ENCODE data around the gene EFNA2. TPM values are rescaled to one million over a fixed set of nuclear protein-coding genes. Genes with fewer than 3 reads are reported as not detected.
A peak's percentile ranks its signal among the peaks of the same experiment; 100 is the strongest.

The EFNA2 gene
- total RNA-seq, 2 experiments from 2014 or later = not detected

DNA sequence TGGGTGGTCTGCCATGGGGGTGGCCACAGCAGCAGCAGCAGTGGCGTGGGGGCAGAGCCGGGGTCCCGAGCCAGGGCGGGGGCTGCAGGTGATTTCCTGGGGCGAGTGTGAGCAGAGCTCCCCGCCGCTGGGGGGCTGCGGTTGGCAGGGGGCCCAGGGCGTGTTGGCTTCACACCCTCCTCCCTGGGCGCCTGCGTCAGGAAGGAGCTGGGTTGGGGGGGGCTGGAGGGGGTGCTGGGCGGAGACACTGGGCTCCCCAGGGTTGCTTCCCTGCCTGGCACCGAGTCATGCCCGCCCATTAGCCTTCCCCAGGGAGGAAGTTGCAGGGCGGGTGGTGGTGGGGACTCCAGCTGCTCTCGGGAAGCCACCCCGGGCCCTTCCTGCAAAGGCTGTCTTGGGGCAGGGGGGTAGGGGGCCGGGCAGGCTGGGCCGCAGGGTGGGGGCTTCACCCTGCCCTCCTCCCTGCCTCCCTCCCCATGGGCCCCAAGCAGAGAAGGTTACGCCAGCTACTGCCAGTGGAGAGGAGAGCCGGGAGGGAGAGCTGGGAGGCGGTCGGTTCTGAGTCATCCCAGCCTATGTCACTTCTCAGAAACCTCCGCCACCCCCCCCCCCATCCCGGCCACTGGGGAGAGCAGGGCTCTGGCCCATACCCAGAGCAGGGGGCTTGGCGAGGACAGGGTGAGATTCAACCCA lies 32.7 kb upstream of the EFNA2 start:
- CTCF ChIA-PET = interaction anchor here (0.8 to 2.6 kb wide), 5 partner anchors 9 to 157 kb away, joined by 3 to 30 read pairs (median 5); partner anchors contain the start of gene CIRBP
- ATAC-seq (peak; percentile 38), DNase-seq (peak; percentile 89)
- Mint-ChIP-seq H3K4me1 (ENCODE audit: low read depth) (peaks cover 22% of the 10 kb centered on the region), H3K27me3 (no peaks in the 10 kb centered on the region), H3K36me3 (ENCODE audit: low read depth) (peaks cover 44% of the 10 kb centered on the region), H3K4me3 (peak overlapping the region; percentile 96), H3K9me3 (no peaks in the 10 kb centered on the region), H3K27ac (peak overlapping the region; percentile 85)
- POLR2A ChIA-PET = interaction anchor here (0.7 to 1.9 kb wide), 11 partner anchors 9 to 232 kb away, joined by 3 to 30 read pairs (median 4); partner anchors contain the start of genes ARHGAP45, ATP5F1D, CIRBP and FAM174C
- intact Hi-C loops (cut with micrococcal nuclease) = loop anchor here (2.0 kb wide), 1 partner anchor 14 kb away; no protein-coding TSS in a partner anchor
- TF ChIP-seq CTCF (IDR thresholded peaks at IDR 0.05) = no peak

GRCh38 chr19:1253514-1254080 lies 32.1 kb upstream of the EFNA2 start:
- H3K9me3 Mint-ChIP-seq = no peaks in the 10 kb centered on the region
- H3K4me3 Mint-ChIP-seq = peak overlapping the region; percentile 63
- TF ChIP-seq CTCF (IDR thresholded peaks at IDR 0.05) = no peak
- CTCF ChIA-PET = interaction anchor here (0.8 to 16.1 kb wide), 5 partner anchors 10 to 15 kb away, joined by 4 to 449 read pairs (median 20); partner anchors contain the start of genes ATP5F1D and CIRBP
- POLR2A ChIA-PET = interaction anchor here (0.7 to 1.9 kb wide), 12 partner anchors 8 to 232 kb away, joined by 3 to 30 read pairs (median 4); partner anchors contain the start of genes ARHGAP45, ATP5F1D, CIRBP and FAM174C
- peak overlapping the region; percentile 85 for H3K27ac Mint-ChIP-seq
- peaks cover 46% of the 10 kb centered on the region for H3K36me3 Mint-ChIP-seq (ENCODE audit: low read depth)
- ATAC-seq (no peak), DNase-seq (no peak)
- H3K27me3 Mint-ChIP-seq = no peaks in the 10 kb centered on the region
- H3K4me1 Mint-ChIP-seq (ENCODE audit: low read depth) = peaks cover 28% of the 10 kb centered on the region
- intact Hi-C loops (cut with micrococcal nuclease) = loop anchor here (2.0 kb wide), 1 partner anchor 13 kb away; no protein-coding TSS in a partner anchor

DNA sequence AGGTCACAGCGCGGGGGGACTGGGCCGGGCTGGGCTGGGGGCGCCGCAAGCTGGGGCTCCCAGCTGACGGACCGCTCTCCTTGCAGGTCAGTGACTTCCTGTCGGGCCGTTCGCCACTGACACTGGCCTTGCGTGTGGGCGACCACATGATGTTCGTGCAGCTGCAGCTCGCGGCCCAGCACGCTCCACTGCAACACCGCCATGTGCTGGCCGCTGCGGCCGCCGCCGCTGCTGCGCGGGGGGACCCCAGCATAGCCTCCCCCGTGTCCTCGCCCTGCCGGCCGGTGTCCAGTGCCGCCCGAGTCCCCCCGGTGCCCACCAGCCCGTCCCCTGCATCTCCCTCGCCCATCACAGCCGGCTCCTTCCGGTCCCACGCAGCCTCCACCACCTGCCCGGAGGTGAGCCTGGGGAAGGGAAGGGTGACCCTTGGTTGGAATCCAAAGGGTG lies 31.6 kb upstream of the EFNA2 start:
- TF ChIP-seq CTCF (IDR thresholded peaks at IDR 0.05) = no peak
- Mint-ChIP-seq H3K9me3 (no peaks in the 10 kb centered on the region), H3K4me3 (no peak overlapping the region), H3K4me1 (ENCODE audit: low read depth) (peaks cover 32% of the 10 kb centered on the region), H3K27ac (peak overlapping the region; percentile 57), H3K27me3 (no peaks in the 10 kb centered on the region), H3K36me3 (ENCODE audit: low read depth) (peaks cover 50% of the 10 kb centered on the region)
- ChIA-PET CTCF (interaction anchor here (2.6 to 16.1 kb wide), 2 partner anchors 10 to 13 kb away, joined by 30 to 449 read pairs; partner anchors contain the start of gene ATP5F1D), POLR2A (interaction anchor here (0.8 to 1.9 kb wide), 6 partner anchors 7 to 26 kb away, joined by 3 to 30 read pairs (median 6); partner anchors contain the start of gene CIRBP)
- intact Hi-C loops (cut with micrococcal nuclease) = no loop called here
- DNase-seq = no peak
- ATAC-seq = no peak

- no peak for ATAC-seq
- CTCF ChIA-PET = interaction anchor here (3.0 to 16.1 kb wide), 2 partner anchors 11 to 12 kb away, joined by 14 to 449 read pairs; partner anchors contain the start of gene ATP5F1D
- POLR2A ChIA-PET = interaction anchor here (1.0 to 1.8 kb wide), 5 partner anchors 10 to 15 kb away, joined by 3 to 8 read pairs (median 4); partner anchors contain the start of gene CIRBP
- DNase-seq = no peak
- Mint-ChIP-seq H3K9me3 (no peaks in the 10 kb centered on the region), H3K4me1 (ENCODE audit: low read depth) (peaks cover 35% of the 10 kb centered on the region), H3K27me3 (no peaks in the 10 kb centered on the region), H3K27ac (peak overlapping the region; percentile 57), H3K4me3 (no peak overlapping the region), H3K36me3 (ENCODE audit: low read depth) (peaks cover 51% of the 10 kb centered on the region)
- intact Hi-C loops (cut with micrococcal nuclease) = no loop called here
- no peak for TF ChIP-seq CTCF (IDR thresholded peaks at IDR 0.05)
These were observed 31.0 kb upstream of the EFNA2 start for GRCh38 chr19:1254530-1255185.

Measured in activated CD8-positive, alpha-beta T cell treated with anti-CD3 and anti-CD28 coated beads for 36 hours (primary cell).